ENCODE measurements around the gene INSIG1. TPM values are rescaled to one million over a fixed set of nuclear protein-coding genes. Genes with fewer than 3 reads are reported as not detected.

Gene INSIG1
- total RNA-seq, 6 donors from 2014 or later = 16.8 to 136 (median 100) TPM

- Histone ChIP-seq H3K36me3 (no peaks in the 10 kb centered on the region), H3K9me3 (no peaks in the 10 kb centered on the region), H3K27me3 (no peaks in the 10 kb centered on the region), H3K27ac (no peak overlapping the region), H3K4me3 (no peak overlapping the region), H3K4me1 (no peaks in the 10 kb centered on the region)
- ATAC-seq (ENCODE audit: low FRiP score in 2 of 2) = no peak
- DNase-seq = no peak
- 53 to 61% methylated on average over 19 of the region's 19 CpGs for WGBS, 2 donors
- TF ChIP-seq POLR2A (IDR thresholded peaks at IDR 0.05) (no peak), CTCF (IDR thresholded peaks at IDR 0.05) (no peak), EP300 (IDR thresholded peaks at IDR 0.05) (no peak), POLR2AphosphoS5 (IDR thresholded peaks at IDR 0.05) (no peak)
Observed at GRCh38 chr7:155324012-155324917, 26.6 kb downstream of the INSIG1 start.

GRCh38 chr7:155324918-155325235 is 27.2 kb downstream of the INSIG1 start:
- TF ChIP-seq CTCF (IDR thresholded peaks at IDR 0.05) = no peak
- no peak for TF ChIP-seq POLR2AphosphoS5 (IDR thresholded peaks at IDR 0.05)
- no peak for TF ChIP-seq POLR2A (IDR thresholded peaks at IDR 0.05)
- TF ChIP-seq EP300 (IDR thresholded peaks at IDR 0.05) = no peak
- DNase-seq = no peak
- no peaks in the 10 kb centered on the region for H3K36me3 ChIP-seq
- no peaks in the 10 kb centered on the region for H3K9me3 ChIP-seq
- no peak overlapping the region for H3K27ac ChIP-seq
- H3K4me3 ChIP-seq = no peak overlapping the region
- no peaks in the 10 kb centered on the region for H3K27me3 ChIP-seq
- ATAC-seq (ENCODE audit: low FRiP score in 2 of 2) = no peak
- WGBS, 2 donors = 86 to 97% methylated on average over 2 of the region's 2 CpGs
- no peaks in the 10 kb centered on the region for H3K4me1 ChIP-seq

GRCh38 chr7:155326385-155326784 is 28.7 kb downstream of the INSIG1 start:
- Histone ChIP-seq H3K36me3 (no peaks in the 10 kb centered on the region), H3K27me3 (no peaks in the 10 kb centered on the region), H3K4me3 (no peak overlapping the region), H3K4me1 (no peaks in the 10 kb centered on the region), H3K9me3 (no peaks in the 10 kb centered on the region), H3K27ac (no peak overlapping the region)
- no peak for TF ChIP-seq CTCF (IDR thresholded peaks at IDR 0.05)
- no peak for TF ChIP-seq POLR2AphosphoS5 (IDR thresholded peaks at IDR 0.05)
- TF ChIP-seq EP300 (IDR thresholded peaks at IDR 0.05) = no peak
- no peak for TF ChIP-seq POLR2A (IDR thresholded peaks at IDR 0.05)
- no peak for DNase-seq
- 61 to 84% methylated on average over 2 to 9 of the region's 9 CpGs for WGBS, 2 donors
- ATAC-seq (ENCODE audit: low FRiP score in 2 of 2) = no peak

GRCh38 chr7:155327590-155328320 is 30.1 kb downstream of the INSIG1 start:
- no peaks in the 10 kb centered on the region for H3K4me1 ChIP-seq
- H3K4me3 ChIP-seq = no peak overlapping the region
- TF ChIP-seq POLR2AphosphoS5 (IDR thresholded peaks at IDR 0.05) (no peak), POLR2A (IDR thresholded peaks at IDR 0.05) (no peak), EP300 (IDR thresholded peaks at IDR 0.05) (no peak), CTCF (IDR thresholded peaks at IDR 0.05) (no peak)
- WGBS, 2 donors = 70 to 81% methylated on average over 6 to 13 of the region's 13 CpGs
- DNase-seq (peak in 1 of 2 donors; percentile 53), ATAC-seq (ENCODE audit: low FRiP score in 2 of 2) (peak in 1 of 2 donors; percentile 64)
- H3K36me3 ChIP-seq = no peaks in the 10 kb centered on the region
- H3K27ac ChIP-seq = no peak overlapping the region
- H3K27me3 ChIP-seq = no peaks in the 10 kb centered on the region
- no peaks in the 10 kb centered on the region for H3K9me3 ChIP-seq
